GM18498 (cell line): ENCODE results near the gene OR52N2.

Experiments used
- ATAC-seq: cut with Tn5 transposase; IDR thresholded peaks from one replicate; pipeline ENCODE4 v1.9.1; 2021; ENCODE audit warnings: mild to moderate bottlenecking, moderate library complexity; ENCODE audit not compliant: unreplicated experiment

Gene OR52N2

GRCh38 chr11:5808500-5809121 is at the start of gene OR52N2:
Gene OR52N2 (plus strand): TSS chr11:5808924. CDS start chr11:5820336, 11,412 bp downstream.
- ATAC-seq = peak; percentile 94

GRCh38 chr11:5767056-5767455 is 41.7 kb upstream of the OR52N2 start:
- no peak for ATAC-seq

- no peak for ATAC-seq
Measured at GRCh38 chr11:5783255-5783654, 25.5 kb upstream of the OR52N2 start, which contains the start of gene OR52N5. Gene OR52N5 (minus strand): TSS chr11:5783355. CDS start chr11:5778634, 4,721 bp downstream.

GRCh38 chr11:5791165-5791564 is 17.6 kb upstream of the OR52N2 start, which contains the start of gene OR52N1:
Gene OR52N1 (minus strand): TSS chr11:5791265. CDS start chr11:5788816, 2,449 bp downstream.
- ATAC-seq = no peak

- ATAC-seq = no peak
Measured at GRCh38 chr11:5796541-5796940, 12.2 kb upstream of the OR52N2 start.

- no peak for ATAC-seq
Measured at GRCh38 chr11:5803982-5804381, 4.7 kb upstream of the OR52N2 start.

- no peak for ATAC-seq
Measured at GRCh38 chr11:5807580-5807979, 1.1 kb upstream of the OR52N2 start.

DNA sequence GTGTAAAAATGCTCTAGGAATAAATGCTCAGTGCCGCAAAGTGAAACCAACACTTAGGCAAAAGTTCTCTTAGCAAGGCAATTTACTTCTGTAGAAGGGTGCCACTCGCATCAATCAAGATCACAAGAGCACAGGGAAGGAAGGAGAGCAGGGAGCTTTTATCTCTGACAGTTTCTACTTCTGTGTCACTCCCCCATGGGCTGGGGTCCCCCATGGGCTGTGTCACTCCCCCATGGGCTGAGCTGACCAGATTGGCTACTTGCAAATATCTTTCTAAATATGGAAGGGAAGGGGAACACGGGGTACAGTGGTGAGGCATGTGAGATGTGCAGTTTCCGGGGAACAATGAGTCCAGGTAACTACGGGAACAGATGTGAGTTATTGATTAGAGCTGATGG is 397 bp downstream of the OR52N2 start:
- peak; percentile 25 for ATAC-seq

DNA sequence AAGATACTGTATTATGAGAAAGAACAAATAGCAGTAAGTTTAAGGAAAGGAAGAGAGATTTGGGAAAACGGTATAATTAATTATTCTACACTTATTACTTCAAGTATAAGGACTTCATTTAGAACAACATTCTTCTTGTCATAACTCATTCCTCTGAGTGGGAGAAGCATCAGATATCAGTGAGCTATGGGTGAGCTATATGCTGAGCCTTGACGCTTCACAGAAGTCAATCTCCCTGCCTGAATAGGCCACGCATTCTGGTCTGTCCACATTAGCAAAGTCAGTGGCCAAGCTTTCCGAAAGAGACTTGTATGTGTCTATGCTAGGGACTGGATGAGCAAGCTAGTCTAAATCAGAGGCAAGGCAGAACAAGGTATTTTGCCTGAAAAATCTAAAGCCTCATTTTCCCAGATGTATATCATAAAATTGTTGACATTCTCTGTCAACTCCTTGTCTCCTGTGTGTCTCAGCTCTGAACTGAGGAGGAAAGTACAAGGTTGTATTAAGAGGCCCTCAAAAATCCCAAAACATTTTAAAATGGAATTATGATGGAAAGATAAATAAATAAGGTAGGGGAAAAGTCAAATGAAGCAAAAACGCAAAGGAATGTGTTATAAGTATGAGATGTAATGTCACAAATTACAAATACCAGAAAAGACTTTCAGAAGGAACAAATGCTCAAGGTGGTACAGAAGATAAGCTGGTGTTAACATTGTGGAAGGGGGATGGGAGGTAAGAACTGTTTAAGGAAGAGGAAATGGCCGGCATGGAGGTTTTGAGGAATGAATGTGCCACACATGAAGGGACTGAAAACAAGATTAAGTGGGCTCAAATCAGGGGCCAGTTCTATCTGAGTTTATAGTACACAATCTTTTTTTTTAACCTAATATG is 1.4 kb downstream of the OR52N2 start:
- ATAC-seq = no peak

GRCh38 chr11:5815534-5815933 is 6.8 kb downstream of the OR52N2 start:
- ATAC-seq = no peak

DNA sequence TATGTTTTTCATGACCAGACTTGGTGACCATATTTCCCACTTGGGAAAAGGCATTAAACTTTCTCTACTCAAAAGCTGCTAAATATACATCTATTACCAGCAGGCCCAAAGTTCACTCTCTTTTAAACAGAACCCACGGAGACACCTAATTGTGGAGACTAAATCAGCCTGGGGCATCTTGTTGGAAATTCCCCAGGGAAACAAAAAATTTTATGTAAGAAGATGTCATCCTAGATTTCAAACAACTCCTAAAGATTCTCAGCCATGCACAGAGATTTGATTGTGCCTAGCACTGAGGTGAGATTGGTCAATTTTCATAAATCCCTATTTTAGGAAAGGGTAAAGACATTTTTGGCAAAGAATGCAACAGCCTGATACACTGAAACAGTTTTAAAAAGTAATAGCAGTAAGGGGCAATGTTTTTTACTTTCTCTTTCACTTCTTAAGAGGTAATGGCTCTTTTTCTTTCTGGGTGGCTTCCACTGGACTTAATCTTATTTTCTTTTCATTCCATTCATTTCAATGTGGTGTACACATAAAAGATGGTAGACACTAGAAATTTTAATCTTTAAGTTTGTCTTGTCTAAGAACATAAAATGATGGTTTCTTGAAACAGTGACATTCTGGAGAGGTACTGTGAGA is 9.6 kb downstream of the OR52N2 start:
- ATAC-seq = peak; percentile 67

DNA sequence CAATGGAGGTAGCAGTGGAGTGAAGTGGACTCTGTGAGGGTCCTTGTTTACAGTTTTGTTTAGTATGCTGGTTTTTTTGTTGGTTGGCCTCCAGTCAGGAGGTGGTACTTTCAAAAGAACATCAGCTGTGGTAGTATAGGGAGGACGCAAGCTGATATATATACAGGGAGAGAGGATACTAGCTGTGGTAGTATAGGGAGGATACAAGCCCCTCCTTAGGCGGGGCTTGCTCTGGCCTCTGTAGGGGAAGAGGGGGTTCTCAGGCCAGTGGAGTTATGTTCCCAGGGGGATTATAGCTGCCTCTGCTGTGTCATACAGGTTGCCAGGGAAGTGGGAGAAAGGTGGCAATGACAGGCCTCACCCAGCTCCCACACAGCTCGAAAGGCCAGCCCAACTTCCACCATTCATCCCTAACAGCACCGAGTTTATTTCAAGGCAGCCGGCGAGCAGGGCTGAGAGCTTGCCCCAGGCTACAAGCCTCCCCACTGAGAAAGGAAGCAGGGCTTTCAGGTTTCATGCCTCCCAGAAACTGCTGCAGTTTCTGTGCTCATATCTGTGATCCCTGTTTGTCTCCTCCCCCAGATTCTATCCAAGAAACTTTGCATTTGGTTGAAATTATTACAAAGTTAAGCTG is 22.6 kb downstream of the OR52N2 start:
- ATAC-seq = no peak

GRCh38 chr11:5833446-5833845 is 24.7 kb downstream of the OR52N2 start:
- ATAC-seq = no peak

DNA sequence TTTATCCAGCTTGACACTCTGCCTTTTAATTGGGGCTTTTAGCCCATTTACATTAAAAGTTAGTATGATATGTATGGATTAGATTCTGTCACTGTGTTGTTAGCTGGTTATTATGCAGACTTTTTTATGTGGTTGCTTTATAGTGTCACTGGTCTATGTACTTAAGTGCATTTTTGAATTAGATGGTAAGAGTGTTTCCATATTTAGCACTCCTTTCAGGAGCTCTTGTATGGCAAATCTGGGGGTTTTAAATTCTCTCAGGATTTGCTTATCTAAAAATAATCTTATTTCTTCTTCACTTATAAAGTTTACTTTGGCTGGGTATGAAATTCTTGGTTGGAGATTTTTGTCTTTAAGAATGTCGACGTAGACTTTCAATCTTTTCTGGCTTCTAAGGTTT is 29.0 kb downstream of the OR52N2 start:
- ATAC-seq = no peak

DNA sequence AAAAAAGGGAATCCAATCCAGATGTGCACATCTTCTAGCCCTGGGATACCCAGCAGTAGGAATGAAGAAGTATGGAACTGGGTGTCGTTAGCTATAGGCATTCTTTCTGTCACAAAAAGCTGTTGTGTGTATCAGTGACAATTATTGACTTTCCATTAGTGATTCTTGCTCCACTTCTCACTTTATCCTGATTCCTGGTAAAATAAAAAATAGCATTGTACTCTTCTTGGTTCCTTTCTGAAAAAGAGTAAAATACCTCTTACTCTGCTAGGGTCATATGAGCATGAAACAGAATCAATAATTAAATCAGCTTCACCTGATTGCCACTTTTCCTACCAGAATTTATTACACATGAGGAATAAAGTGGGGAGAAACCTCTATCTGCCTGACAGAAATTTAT is 33.1 kb downstream of the OR52N2 start, which contains the start of gene OR52E6:
Gene OR52E6, minus strand, starts transcription at position 101 of the 400 bp plus-strand sequence. Its CDS starts 0 bp downstream, at position 101.
- no peak for ATAC-seq

GRCh38 chr11:5846701-5847100 is 38.0 kb downstream of the OR52N2 start:
- ATAC-seq = no peak

DNA sequence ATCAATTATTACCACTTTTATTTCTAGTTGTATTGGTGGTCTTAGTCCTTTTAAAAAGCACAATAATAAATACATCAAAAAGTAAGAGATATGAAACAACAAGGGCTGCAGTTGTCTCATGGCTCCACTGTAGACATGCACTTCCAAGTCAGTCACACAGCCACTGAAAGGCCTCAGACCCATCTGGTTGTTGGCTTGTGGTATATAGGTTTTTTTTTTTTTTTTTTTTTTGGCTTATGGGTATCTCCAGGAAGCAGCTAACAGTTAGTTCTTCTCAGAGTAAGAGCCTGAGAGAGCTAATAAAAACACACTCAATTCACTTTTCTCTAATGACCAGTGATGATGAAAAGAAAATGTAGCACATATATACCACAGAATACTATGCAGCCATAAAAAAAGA is 39.0 kb downstream of the OR52N2 start:
- ATAC-seq = no peak

- no peak for ATAC-seq
Measured at GRCh38 chr11:5851002-5851401, 42.3 kb downstream of the OR52N2 start.

DNA sequence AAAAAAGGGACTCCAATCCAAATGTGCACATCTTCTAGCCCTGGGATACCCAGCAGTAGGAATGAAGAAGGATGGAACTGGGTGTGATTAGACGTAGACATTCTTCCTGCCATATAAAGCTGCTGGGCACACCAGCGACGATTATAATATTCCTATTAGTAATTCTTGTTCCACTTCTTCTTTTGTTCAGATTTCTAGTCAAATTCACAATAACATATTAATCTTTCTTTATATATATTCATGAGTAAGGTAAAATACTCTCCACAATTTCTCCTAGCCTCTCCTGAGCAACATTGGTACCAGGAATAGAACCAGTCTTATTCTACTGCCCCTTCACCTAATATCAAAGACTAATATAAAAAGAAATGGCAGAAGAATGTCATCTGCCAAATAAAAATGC is 48.9 kb downstream of the OR52N2 start, which contains the start of gene OR52E8:
Gene OR52E8, minus strand, starts transcription at position 101 of the 400 bp plus-strand sequence. Its CDS starts 0 bp downstream, at position 101.
- no peak for ATAC-seq

- no peak for ATAC-seq
Measured at GRCh38 chr11:5865826-5866225, 57.1 kb downstream of the OR52N2 start.
